ENCODE measurements around the gene ZNF311. TPM values are rescaled to one million over a fixed set of nuclear protein-coding genes. Genes with fewer than 3 reads are reported as not detected.
A peak's percentile ranks its signal among the peaks of the same experiment; 100 is the strongest.

Gene ZNF311
- total and polyA plus RNA-seq, 9 of the 15 experiments (the other 6 are each of a cell fraction or from before 2014, with no cell fraction given), result 5.1 to 10.0 (median 7.5) TPM

DNA sequence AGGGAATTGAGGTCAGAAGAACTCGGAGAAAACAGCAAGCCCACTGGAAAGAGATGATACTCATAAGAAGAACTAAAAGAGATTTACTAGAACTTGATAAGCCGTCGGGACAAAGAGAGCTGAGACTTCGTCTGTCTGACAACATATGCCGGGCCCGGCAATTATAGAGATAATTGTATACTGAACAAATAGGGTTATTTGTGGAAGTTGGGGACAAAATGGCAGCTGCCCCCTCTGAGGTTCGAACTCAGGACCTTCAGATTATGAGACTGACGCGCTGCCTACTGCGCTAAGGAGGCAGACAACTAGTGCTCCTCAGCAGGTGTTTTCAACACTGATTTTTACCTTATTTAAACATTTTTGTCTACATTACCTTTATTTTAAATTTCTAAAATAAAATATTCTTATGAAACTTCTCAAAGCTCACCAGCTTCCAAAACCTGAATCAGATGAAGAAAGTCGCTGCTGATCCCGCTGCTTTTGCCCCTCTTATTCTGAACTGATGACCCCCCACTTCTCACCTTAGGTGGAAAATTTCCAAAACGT lies 52.0 kb downstream of the ZNF311 start (continued):
- TF ChIP-seq, protein P1, sequence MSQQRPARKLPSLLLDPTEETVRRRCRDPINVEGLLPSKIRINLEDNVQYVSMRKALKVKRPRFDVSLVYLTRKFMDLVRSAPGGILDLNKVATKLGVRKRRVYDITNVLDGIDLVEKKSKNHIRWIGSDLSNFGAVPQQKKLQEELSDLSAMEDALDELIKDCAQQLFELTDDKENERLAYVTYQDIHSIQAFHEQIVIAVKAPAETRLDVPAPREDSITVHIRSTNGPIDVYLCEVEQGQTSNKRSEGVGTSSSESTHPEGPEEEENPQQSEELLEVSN (IDR thresholded peaks at IDR 0.05; ENCODE audit: borderline replicate concordance in 1 of 2, extremely low read depth in 1 of 2, insufficient read depth in 1 of 2, insufficient read length in 1 of 2, low read depth in 1 of 2, low read length in 1 of 2, poor library complexity in 1 of 2, severe bottlenecking in 1 of 2), result peak in 1 of 2 experiments; percentile 44
- TF ChIP-seq ZNF717 (CRISPR knock-in tag; IDR thresholded peaks at IDR 0.05) (no peak), LCOR (CRISPR knock-in tag; IDR thresholded peaks at IDR 0.05) (no peak; the same call in 1 of the 2 replicates), HDAC6 (IDR thresholded peaks at IDR 0.05; ENCODE audit: low read depth, low read length) (peak; percentile 42; the same call in 1 of the 2 replicates), PHTF2 (CRISPR knock-in tag; IDR thresholded peaks at IDR 0.05) (no peak), ZFP1 (CRISPR knock-in tag; IDR thresholded peaks at IDR 0.05) (no peak), SMAD1 (IDR thresholded peaks at IDR 0.05; ENCODE audit: low read depth, low read length, partially characterized antibody) (no peak), E2F3 (CRISPR knock-in tag; IDR thresholded peaks at IDR 0.05) (no peak), ARID1B (IDR thresholded peaks at IDR 0.05) (no peak), ZBTB1 (CRISPR knock-in tag; IDR thresholded peaks at IDR 0.05; ENCODE audit: borderline replicate concordance, low read depth) (no peak), IFI16 (CRISPR knock-in tag; IDR thresholded peaks at IDR 0.05) (no peak), NFIX (CRISPR knock-in tag; IDR thresholded peaks at IDR 0.05; ENCODE audit: low read depth) (no peak), STAT5B (CRISPR knock-in tag; IDR thresholded peaks at IDR 0.05) (no peak), ZNF766 (CRISPR knock-in tag; conservative IDR thresholded peaks at IDR 0.05) (peak; percentile 78), ZKSCAN8 (CRISPR knock-in tag; IDR thresholded peaks at IDR 0.05) (0 out of 2 replicates have a peak, but pooled peaks have one; percentile 22), BCL6 (CRISPR knock-in tag; IDR thresholded peaks at IDR 0.05) (no peak), CBX5 (IDR thresholded peaks at IDR 0.05; ENCODE audit: borderline replicate concordance, low read depth) (no peak), PHF8 (IDR thresholded peaks at IDR 0.05; ENCODE audit: borderline replicate concordance, low read length) (no peak), MCM7 (IDR thresholded peaks at IDR 0.05) (no peak), ZNF41 (CRISPR knock-in tag; conservative IDR thresholded peaks at IDR 0.05) (no peak)
- TF ChIP-seq, protein P2, sequence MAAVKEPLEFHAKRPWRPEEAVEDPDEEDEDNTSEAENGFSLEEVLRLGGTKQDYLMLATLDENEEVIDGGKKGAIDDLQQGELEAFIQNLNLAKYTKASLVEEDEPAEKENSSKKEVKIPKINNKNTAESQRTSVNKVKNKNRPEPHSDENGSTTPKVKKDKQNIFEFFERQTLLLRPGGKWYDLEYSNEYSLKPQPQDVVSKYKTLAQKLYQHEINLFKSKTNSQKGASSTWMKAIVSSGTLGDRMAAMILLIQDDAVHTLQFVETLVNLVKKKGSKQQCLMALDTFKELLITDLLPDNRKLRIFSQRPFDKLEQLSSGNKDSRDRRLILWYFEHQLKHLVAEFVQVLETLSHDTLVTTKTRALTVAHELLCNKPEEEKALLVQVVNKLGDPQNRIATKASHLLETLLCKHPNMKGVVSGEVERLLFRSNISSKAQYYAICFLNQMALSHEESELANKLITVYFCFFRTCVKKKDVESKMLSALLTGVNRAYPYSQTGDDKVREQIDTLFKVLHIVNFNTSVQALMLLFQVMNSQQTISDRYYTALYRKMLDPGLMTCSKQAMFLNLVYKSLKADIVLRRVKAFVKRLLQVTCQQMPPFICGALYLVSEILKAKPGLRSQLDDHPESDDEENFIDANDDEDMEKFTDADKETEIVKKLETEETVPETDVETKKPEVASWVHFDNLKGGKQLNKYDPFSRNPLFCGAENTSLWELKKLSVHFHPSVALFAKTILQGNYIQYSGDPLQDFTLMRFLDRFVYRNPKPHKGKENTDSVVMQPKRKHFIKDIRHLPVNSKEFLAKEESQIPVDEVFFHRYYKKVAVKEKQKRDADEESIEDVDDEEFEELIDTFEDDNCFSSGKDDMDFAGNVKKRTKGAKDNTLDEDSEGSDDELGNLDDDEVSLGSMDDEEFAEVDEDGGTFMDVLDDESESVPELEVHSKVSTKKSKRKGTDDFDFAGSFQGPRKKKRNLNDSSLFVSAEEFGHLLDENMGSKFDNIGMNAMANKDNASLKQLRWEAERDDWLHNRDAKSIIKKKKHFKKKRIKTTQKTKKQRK (IDR thresholded peaks at IDR 0.05; ENCODE audit: borderline replicate concordance, low read depth, low read length), result no peak
- TF ChIP-seq, protein P3, sequence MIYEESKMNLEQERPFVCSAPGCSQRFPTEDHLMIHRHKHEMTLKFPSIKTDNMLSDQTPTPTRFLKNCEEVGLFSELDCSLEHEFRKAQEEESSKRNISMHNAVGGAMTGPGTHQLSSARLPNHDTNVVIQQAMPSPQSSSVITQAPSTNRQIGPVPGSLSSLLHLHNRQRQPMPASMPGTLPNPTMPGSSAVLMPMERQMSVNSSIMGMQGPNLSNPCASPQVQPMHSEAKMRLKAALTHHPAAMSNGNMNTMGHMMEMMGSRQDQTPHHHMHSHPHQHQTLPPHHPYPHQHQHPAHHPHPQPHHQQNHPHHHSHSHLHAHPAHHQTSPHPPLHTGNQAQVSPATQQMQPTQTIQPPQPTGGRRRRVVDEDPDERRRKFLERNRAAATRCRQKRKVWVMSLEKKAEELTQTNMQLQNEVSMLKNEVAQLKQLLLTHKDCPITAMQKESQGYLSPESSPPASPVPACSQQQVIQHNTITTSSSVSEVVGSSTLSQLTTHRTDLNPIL (CRISPR knock-in tag; IDR thresholded peaks at IDR 0.05), result no peak
- TF ChIP-seq, protein P4, sequence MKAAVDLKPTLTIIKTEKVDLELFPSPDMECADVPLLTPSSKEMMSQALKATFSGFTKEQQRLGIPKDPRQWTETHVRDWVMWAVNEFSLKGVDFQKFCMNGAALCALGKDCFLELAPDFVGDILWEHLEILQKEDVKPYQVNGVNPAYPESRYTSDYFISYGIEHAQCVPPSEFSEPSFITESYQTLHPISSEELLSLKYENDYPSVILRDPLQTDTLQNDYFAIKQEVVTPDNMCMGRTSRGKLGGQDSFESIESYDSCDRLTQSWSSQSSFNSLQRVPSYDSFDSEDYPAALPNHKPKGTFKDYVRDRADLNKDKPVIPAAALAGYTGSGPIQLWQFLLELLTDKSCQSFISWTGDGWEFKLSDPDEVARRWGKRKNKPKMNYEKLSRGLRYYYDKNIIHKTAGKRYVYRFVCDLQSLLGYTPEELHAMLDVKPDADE (conservative IDR thresholded peaks at IDR 0.05; ENCODE audit: control insufficient read depth, low read depth, low read length), result peak; percentile 96
